Stimulated activated CD8-positive, alpha-beta memory T cell treated with anti-CD3 and anti-CD28 coated beads, Interleukin-15, amount 100 ng/mL, for 1 hour (primary cell): ENCODE results near the gene RAET1E.
"Not testable (repeated sequence)": the region's sequence is repeated elsewhere in the genome, so short reads cannot be mapped to it uniquely, and the experiment has no call there.

Source experiments
- DNase-seq: peaks from one replicate; pipeline ENCODE4 v3.0.0-alpha.2; 2020; ENCODE audit warnings: low read depth

Gene RAET1E

GRCh38 chr6:149897855-149898744 is at the start of gene RAET1E:
Gene RAET1E, minus strand, starts transcription at chr6:149898113. Its CDS starts 7,212 bp downstream, at chr6:149890901.
- no peak for DNase-seq

GRCh38 chr6:149947533-149947932 is 49.6 kb upstream of the RAET1E start:
- not testable (repeated sequence) for DNase-seq

- not testable (repeated sequence) for DNase-seq
These were observed 48.7 kb upstream of the RAET1E start for GRCh38 chr6:149946631-149947030.

GRCh38 chr6:149945276-149945675 is 47.4 kb upstream of the RAET1E start:
- DNase-seq: not testable (repeated sequence)

GRCh38 chr6:149943321-149943720 is 45.4 kb upstream of the RAET1E start:
- DNase-seq: not testable (repeated sequence)

- no peak for DNase-seq
These were observed 44.5 kb upstream of the RAET1E start for GRCh38 chr6:149942461-149942829.

- peak; percentile 80 for DNase-seq
These were observed 43.9 kb upstream of the RAET1E start, which contains the start of gene ULBP2 for GRCh38 chr6:149941583-149942460. Gene ULBP2, plus strand, starts transcription at chr6:149942014. Its CDS starts 59 bp downstream, at chr6:149942073.

- DNase-seq: no peak
These were observed 42.7 kb upstream of the RAET1E start for GRCh38 chr6:149940672-149940982.

GRCh38 chr6:149939909-149940671 is 42.2 kb upstream of the RAET1E start:
- DNase-seq: no peak

- no peak for DNase-seq
These were observed 41.4 kb upstream of the RAET1E start for GRCh38 chr6:149939356-149939648.

GRCh38 chr6:149938571-149939355 is 40.9 kb upstream of the RAET1E start:
- DNase-seq: no peak

GRCh38 chr6:149938013-149938570 is 40.2 kb upstream of the RAET1E start:
- not testable (repeated sequence) for DNase-seq

GRCh38 chr6:149936743-149937142 is 38.8 kb upstream of the RAET1E start:
- no peak for DNase-seq

- no peak for DNase-seq
These were observed 37.8 kb upstream of the RAET1E start for GRCh38 chr6:149935668-149936067.

- DNase-seq: no peak
These were observed 37.3 kb upstream of the RAET1E start for GRCh38 chr6:149935246-149935645.

GRCh38 chr6:149934249-149935156 is 36.6 kb upstream of the RAET1E start:
- peak; percentile 56 for DNase-seq

GRCh38 chr6:149933461-149933860 is 35.5 kb upstream of the RAET1E start:
- DNase-seq: no peak

GRCh38 chr6:149933036-149933435 is 35.1 kb upstream of the RAET1E start:
- no peak for DNase-seq

GRCh38 chr6:149931501-149931900 is 33.6 kb upstream of the RAET1E start:
- no peak for DNase-seq

GRCh38 chr6:149929422-149929821 is 31.5 kb upstream of the RAET1E start:
- DNase-seq: no peak
